CD14-positive monocyte (primary cell): ENCODE data around the gene SRPRA. TPM values are rescaled to one million over a fixed set of nuclear protein-coding genes. Genes with fewer than 3 reads are reported as not detected.

Source experiments
- DNase-seq, 3 donors: peaks; one replicate each; pipeline ENCODE4 v3.0.0-alpha.2; 2011 to 2022
- H2AFZ ChIP-seq: 2 replicates; pipeline ENCODE4 v1.6.0; 2012; ENCODE audit warnings: mild to moderate bottlenecking, low read depth, low read length, inconsistent platforms; ENCODE audit not compliant: insufficient read depth, poor library complexity, severe bottlenecking
- H3K27ac ChIP-seq, 2 donors: 1 replicate in 1 of 2; 2 replicates in 1 of 2; pipeline ENCODE4 v1.5.1; 2012 to 2013; ENCODE audit warnings: low read length in 2 of 2, control low read depth in 1 of 2, inconsistent platforms in 1 of 2, low read depth in 1 of 2, mild to moderate bottlenecking in 1 of 2
- H3K27me3 ChIP-seq, 2 donors: one replicate each; pipeline versions ENCODE4 v1.6.0 to v1.6.1; 2011 to 2013; ENCODE audit warnings: low read length in 2 of 2; ENCODE audit not compliant: control insufficient read depth in 2 of 2, insufficient read depth in 2 of 2
- H3K36me3 ChIP-seq, 2 donors: replicated peaks in 1 of 2; 1 replicate in 1 of 2; 2 replicates in 1 of 2; pipeline versions ENCODE4 v1.5.1 to v1.6.1; 2012 to 2013; ENCODE audit warnings: low read length in 2 of 2, control low read depth in 1 of 2, inconsistent platforms in 1 of 2, mild to moderate bottlenecking in 1 of 2; ENCODE audit not compliant: insufficient read depth in 2 of 2, control insufficient read depth in 1 of 2
- H3K4me1 ChIP-seq, 2 donors: 1 replicate in 1 of 2; 2 replicates in 1 of 2; pipeline versions ENCODE4 v1.5.1 to v1.6.1; 2012 to 2013; ENCODE audit warnings: low read length in 2 of 2, control low read depth in 1 of 2, inconsistent platforms in 1 of 2, mild to moderate bottlenecking in 1 of 2, moderate library complexity in 1 of 2; ENCODE audit not compliant: insufficient read depth in 2 of 2, control insufficient read depth in 1 of 2
- H3K4me2 ChIP-seq: replicated peaks from 2 replicates; pipeline ENCODE3; 2012; ENCODE audit warnings: low read length, moderate library complexity, mild to moderate bottlenecking; ENCODE audit not compliant: poor library complexity, severe bottlenecking; ENCODE audit errors: extremely low read depth
- H3K4me3 ChIP-seq, 3 experiments: fragments of 200-600 bp in 1 of 3; sonication (generic) in 1 of 3; replicated peaks in 1 of 3; 1 replicate in 2 of 3; 2 replicates in 1 of 3; pipeline ENCODE4 v1.5.1; 2011 to 2013; ENCODE audit warnings: low read length in 3 of 3, mild to moderate bottlenecking in 3 of 3, control low read depth in 2 of 3, low read depth in 2 of 3, inconsistent platforms in 1 of 3, moderate library complexity in 1 of 3
- H3K79me2 ChIP-seq: 2 replicates; pipeline ENCODE4 v1.6.0; 2012; ENCODE audit warnings: mild to moderate bottlenecking, control low read depth, inconsistent platforms, low read length, moderate library complexity; ENCODE audit not compliant: insufficient read depth
- H3K9ac ChIP-seq: 2 replicates; pipeline ENCODE4 v1.6.0; 2017; ENCODE audit warnings: low read length, mild to moderate bottlenecking; ENCODE audit not compliant: insufficient read depth, poor library complexity, severe bottlenecking
- H3K9me3 ChIP-seq, 2 donors: replicated peaks in 1 of 2; 1 replicate in 1 of 2; 2 replicates in 1 of 2; pipeline versions ENCODE4 v1.5.1 to v1.6.1; 2012 to 2013; ENCODE audit warnings: low read length in 2 of 2, control low read depth in 1 of 2; ENCODE audit not compliant: control insufficient read depth in 1 of 2, insufficient read depth in 1 of 2
- H4K20me1 ChIP-seq: 2 replicates; pipeline ENCODE4 v1.6.0; 2012; ENCODE audit warnings: mild to moderate bottlenecking, low read length, control low read depth, moderate library complexity; ENCODE audit not compliant: insufficient read depth
- H3K27ac Mint-ChIP-seq, 7 donors: one replicate each; pipeline ENCODE4 v1.8.0; 2020; ENCODE audit warnings: mild to moderate bottlenecking in 7 of 7, mixed read lengths in 7 of 7, moderate library complexity in 6 of 7, inconsistent platforms in 2 of 7
- H3K27me3 Mint-ChIP-seq, 3 donors: one replicate each; pipeline ENCODE4 v1.8.0; 2021 to 2022; ENCODE audit warnings: low read depth in 3 of 3, mild to moderate bottlenecking in 3 of 3, mixed read lengths in 3 of 3, moderate library complexity in 3 of 3, inconsistent platforms in 1 of 3
- H3K36me3 Mint-ChIP-seq, 2 donors: one replicate each; pipeline ENCODE4 v1.8.0; 2020; ENCODE audit warnings: mixed read lengths in 2 of 2, inconsistent platforms in 1 of 2, mild to moderate bottlenecking in 1 of 2
- H3K4me1 Mint-ChIP-seq: one replicate; pipeline ENCODE4 v1.8.0; 2020; ENCODE audit warnings: mild to moderate bottlenecking, mixed read lengths
- H3K4me3 Mint-ChIP-seq, 2 donors: one replicate each; pipeline ENCODE4 v1.8.0; 2020; ENCODE audit warnings: mild to moderate bottlenecking in 2 of 2, mixed read lengths in 2 of 2, moderate library complexity in 1 of 2
- H3K9me3 Mint-ChIP-seq, 7 donors: one replicate each; pipeline ENCODE4 v1.8.0; 2020 to 2022; ENCODE audit warnings: mixed read lengths in 7 of 7, mild to moderate bottlenecking in 6 of 7, moderate library complexity in 6 of 7, inconsistent platforms in 2 of 7
- CTCF ChIP-seq: fragments of 200-600 bp; IDR thresholded peaks from one replicate; pipeline ENCODE4 v1.8.0; 2022; ENCODE audit warnings: antibody characterized with exemption, mild to moderate bottlenecking
- WGBS: methylation state at CpG from one replicate; pipeline ENCODE4 v1.1.5; 2013; ENCODE audit warnings: missing lambda C conversion rate; ENCODE audit not compliant: insufficient coverage; 5-methylcytosine and 5-hydroxymethylcytosine counted together
- intact Hi-C, 2 donors: fragments of 100-400 bp; cut with micrococcal nuclease; formaldehyde crosslinking; loops; one replicate each; pipeline versions ENCODE4 v1.15.0 to v1.15.1; 2023
- polyA plus RNA-seq, 3 donors: library from polyadenylated mRNA; depleted of rRNA in 1 of 3; unstranded in 2 of 3; stranded (reverse) in 1 of 3; fragments of 300-500 nt in 2 of 3; fragments of >200 nt in 1 of 3; fragmentation: Illumina TruSeq in 2 of 3; gene quantifications; 1 replicate in 2 of 3; 2 replicates in 1 of 3; pipeline ENCODE4 v1.2.3, GENCODE V29; 2012 to 2021

Gene SRPRA
- polyA plus RNA-seq, 3 donors = 68.7 to 123 (median 87.6) TPM

GRCh38 chr11:126311401-126312291 lies 43.0 kb upstream of the SRPRA start:
- peak overlapping the region; percentile 90 to 95 (median 92) for H3K27ac Mint-ChIP-seq
- intact Hi-C loops = loop anchor here (2.0 to 5.0 kb wide), 4 partner anchors 46 to 169 kb away; partner anchors contain the start of gene ST3GAL4 (in 1 of the 2)
- peaks cover 25 to 42% of the 10 kb centered on the region in 2 donors for H3K36me3 Mint-ChIP-seq

More at GRCh38 chr11:126311401-126312291, 43.0 kb upstream of the SRPRA start:
- Histone ChIP-seq H3K4me1 (peaks cover 51 to 59% of the 10 kb centered on the region in 2 donors), H4K20me1 (no peaks in the 10 kb centered on the region), H3K4me3 (peak overlapping the region; percentile 3 to 68 (median 37)), H3K9me3 (peaks cover 0 to 4% of the 10 kb centered on the region in 2 donors), H3K79me2 (peaks cover 34% of the 10 kb centered on the region), H2AFZ (no peak overlapping the region), H3K27me3 (no peaks in the 10 kb centered on the region), H3K36me3 (peaks cover 4 to 25% of the 10 kb centered on the region in 2 donors), H3K9ac (peak overlapping the region; percentile 35), H3K4me2 (peak overlapping the region; percentile 60), H3K27ac (peak overlapping the region; percentile 74 to 84)
- Mint-ChIP-seq H3K4me1 (peaks cover 55% of the 10 kb centered on the region), H3K9me3 (no peaks in the 10 kb centered on the region), H3K27me3 (no peaks in the 10 kb centered on the region), H3K4me3 (peak overlapping the region; percentile 69 to 73)
- WGBS = 3% methylated on average over 8 of the region's 14 CpGs
- peak; percentile 13 for TF ChIP-seq CTCF
- DNase-seq = peak; percentile 70 to 87 (median 78)
